ENCODE data around the gene STXBP5.
"Not testable (repeated sequence)": the region's sequence is repeated elsewhere in the genome, so short reads cannot be mapped to it uniquely, and the experiment has no call there.

Gene STXBP5

DNA sequence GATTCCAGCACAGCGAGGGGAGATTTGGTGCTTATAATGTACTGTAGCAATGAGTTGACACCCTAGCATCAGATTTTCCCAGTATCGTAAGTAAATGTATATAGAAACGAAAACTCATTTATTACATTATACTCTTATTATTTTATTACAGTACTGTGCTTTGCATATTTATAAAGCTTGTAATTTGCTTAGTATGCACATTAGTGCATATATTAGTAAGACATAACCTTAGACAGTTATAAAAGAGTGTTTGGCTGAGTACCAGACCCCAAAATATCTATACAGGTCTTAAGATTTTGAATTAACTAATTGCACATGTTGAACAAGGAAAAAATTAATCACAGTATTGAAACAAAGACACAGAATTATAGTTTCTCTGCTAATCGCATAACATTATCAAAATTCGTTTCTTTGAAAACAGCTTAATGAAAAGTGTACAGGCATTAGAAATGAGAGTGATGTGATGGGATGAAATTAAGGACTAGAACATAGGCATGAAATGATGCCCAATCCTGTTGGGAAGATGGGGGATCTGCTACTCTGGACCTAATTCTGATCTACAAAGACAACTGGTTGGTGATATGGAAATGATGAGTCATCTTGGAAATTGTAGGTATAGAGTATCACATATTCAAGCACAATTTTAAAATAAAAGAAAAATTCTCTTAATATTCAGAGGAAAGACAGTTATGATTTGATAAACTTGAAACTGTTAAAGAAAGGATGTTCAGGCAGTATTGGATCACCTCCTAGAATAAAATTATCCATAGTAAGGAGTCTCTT, 42.8 kb downstream of the STXBP5 start:
- no peak for DNase-seq (ENCODE audit: low read depth, low spot score)

DNA sequence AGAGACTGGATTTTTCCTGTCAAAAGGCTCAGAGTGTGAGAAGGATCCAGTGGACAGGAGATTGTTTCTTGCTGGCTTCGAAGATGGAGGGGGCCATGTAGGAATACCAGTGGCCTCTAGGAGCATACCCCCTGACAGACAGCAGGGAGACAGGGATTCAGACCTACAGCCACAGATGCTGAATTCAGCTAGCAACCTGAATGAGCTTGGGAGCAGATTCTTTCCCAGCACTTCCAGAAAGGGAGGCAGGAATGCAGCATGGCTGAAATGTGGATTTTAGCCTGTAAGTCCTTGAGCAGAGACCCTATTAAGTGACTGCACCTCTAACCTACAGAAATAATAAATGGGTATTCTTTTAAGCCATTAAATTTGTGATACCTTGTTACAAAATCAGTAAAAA, 44.6 kb downstream of the STXBP5 start:
- no peak for DNase-seq (ENCODE audit: low read depth, low spot score)

DNA sequence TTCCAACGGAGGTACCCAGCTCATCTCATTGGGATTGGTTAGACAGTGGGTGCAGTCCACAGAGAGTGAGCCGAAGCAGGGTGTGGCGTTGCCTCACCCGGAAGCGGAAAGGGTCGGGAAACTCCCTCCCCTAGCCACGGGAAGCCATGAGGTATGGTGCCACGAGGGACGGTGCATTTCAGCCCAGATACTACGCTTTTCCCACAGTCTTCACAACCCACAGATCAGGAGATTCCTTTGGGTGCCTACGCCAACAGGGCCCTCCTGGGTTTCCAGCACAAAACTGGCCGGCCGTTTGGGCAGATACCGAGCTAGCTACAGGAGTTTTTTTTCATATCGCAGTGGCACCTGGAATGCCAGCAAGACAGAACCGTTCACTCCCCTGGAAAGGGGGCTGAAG, 46.9 kb downstream of the STXBP5 start:
- no peak for DNase-seq (ENCODE audit: low read depth, low spot score)

DNA sequence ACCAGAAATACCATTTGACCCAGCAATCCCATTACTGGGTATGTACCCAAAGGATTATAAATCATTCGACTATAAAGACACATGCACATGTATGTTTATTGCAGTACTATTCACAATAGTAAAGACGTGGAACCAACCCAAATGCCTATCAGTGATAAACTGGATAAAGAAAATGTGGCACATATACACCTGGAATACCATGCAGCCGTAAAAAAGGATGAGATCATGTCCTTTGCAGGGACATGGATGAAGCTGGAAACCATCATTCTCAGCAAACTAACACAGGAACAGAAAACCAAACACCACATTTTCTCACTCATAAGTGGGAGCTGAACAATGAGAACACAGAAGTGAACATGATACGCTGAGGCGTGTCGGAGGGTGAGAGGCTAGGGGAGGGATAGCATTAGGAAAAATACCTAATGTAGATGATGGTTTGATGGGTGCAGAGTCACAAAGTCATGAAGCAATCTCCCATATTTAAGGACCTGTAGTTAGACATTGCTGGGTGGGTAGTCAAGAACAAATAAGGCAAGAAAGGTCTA, 50.8 kb downstream of the STXBP5 start:
- not testable (repeated sequence) for DNase-seq (ENCODE audit: low read depth, low spot score)

DNA sequence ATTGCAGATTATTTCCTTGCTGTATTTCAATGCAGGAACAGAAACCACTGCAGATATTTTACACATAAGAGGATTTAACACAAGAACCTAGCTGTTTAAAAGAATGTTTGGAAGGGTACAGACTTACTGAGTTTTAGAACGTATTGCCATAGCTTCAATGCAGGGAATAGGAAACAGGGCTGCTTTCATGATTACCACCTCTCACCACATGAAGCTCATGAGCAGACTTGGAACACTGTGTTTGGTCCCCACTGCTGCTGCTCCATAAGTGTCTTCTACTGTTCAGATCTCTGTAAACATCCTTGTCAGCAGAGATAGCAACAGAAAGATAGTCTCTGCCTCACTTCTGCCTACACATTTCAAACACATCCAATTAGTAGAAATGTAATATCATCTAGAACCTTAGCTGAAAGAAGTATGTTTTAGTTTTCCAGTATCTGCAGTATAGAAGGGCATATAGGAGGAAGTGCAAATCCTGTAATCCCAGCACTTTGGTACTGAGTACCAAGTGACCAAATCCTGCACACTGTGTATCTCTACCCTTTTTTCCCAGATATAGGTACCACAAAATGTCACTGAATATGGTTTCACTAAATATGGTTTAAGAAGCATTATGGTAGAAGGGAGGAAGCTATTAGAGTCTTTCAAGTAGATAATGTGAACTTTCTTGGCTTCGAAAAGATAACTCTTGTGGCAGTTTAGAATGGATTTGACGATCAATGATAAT, 51.9 kb downstream of the STXBP5 start:
- DNase-seq (ENCODE audit: low read depth, low spot score) = no peak

DNA sequence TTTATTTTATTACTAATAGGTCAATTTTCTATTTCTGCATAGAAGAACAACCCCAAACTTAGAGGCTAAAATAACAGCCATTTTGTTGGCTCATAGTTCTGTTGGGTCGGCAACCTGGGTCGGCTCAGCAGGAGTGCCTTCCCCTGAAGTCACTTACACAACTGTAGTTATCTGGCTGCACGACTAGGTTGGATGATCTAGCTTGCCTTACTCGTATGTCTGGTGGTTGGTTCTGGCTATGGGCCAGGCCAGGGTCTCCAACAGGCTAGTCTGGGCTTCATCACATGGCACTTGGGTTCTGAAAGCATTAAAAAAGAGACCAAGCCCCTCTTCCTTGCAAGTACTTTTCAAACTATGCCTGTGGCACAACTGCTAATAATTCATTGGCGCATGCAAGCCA, 53.5 kb downstream of the STXBP5 start:
- DNase-seq (ENCODE audit: low read depth, low spot score) = no peak

DNA sequence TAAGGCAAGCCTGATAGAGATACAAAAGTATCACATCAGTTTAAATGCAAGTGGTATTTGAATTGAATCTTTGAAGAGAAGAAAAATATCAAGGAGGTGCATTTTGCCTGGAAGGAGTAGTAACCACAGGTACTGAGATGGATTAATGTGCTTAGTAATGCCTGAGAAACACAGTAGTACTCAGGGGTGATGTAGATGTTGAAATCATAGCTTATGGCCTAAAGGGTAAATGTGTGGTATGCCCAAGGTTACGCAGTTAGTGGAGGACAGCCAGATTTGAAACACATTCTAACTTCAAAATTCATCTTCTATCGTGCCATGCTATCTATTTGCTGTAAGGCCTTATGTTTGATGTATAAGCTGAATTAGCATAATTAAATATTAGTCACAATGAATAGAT, 55.9 kb downstream of the STXBP5 start:
- no peak for DNase-seq (ENCODE audit: low read depth, low spot score)

DNA sequence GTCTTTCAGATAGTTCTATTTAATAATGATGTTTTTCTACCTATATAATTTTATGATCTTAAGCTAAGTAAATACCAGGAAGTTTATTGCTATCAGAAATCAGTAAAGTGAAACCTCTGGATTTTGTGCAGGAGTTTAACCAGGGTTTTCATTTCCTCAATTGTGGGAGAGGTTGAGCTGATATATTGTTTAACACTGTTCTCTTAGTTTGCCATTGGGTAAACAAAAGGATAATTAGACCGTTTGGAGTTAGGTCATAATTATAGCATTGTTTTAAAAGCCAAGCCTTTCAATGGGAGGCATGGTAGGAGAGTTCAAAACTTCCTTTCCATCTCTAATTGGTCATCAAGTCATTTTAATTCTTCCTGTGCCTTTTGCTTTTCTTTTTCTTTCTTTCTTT, 58.7 kb downstream of the STXBP5 start:
- DNase-seq (ENCODE audit: low read depth, low spot score) = no peak

- DNase-seq (ENCODE audit: low read depth, low spot score) = no peak
Observed at GRCh38 chr6:147266821-147267220, 62.6 kb downstream of the STXBP5 start.

- no peak for DNase-seq (ENCODE audit: low read depth, low spot score)
Observed at GRCh38 chr6:147267658-147268057, 63.4 kb downstream of the STXBP5 start.

- no peak for DNase-seq (ENCODE audit: low read depth, low spot score)
Observed at GRCh38 chr6:147268254-147268653, 64.0 kb downstream of the STXBP5 start.

- no peak for DNase-seq (ENCODE audit: low read depth, low spot score)
Observed at GRCh38 chr6:147274012-147274411, 69.8 kb downstream of the STXBP5 start.

DNA sequence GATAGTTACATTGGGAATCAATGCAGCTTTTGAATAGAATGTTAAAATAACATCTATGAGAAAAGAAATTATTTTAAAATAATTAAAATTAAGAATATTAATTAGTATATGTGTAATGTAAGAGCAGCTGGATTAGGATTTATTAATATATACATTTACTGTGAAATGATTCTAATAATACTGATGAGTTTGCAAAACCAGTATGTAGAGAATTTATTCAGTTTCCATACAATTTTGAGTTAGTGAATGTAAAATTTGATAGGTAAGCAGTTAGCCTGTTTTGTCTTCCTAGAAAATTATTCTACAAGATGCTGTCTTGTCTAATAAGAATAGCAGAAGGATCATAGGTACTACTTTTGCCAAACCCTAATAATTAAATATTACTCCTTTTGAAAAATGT, 70.6 kb downstream of the STXBP5 start:
- DNase-seq (ENCODE audit: low read depth, low spot score) = no peak

GRCh38 chr6:147278891-147279290, 74.7 kb downstream of the STXBP5 start:
- DNase-seq (ENCODE audit: low read depth, low spot score) = no peak

DNA sequence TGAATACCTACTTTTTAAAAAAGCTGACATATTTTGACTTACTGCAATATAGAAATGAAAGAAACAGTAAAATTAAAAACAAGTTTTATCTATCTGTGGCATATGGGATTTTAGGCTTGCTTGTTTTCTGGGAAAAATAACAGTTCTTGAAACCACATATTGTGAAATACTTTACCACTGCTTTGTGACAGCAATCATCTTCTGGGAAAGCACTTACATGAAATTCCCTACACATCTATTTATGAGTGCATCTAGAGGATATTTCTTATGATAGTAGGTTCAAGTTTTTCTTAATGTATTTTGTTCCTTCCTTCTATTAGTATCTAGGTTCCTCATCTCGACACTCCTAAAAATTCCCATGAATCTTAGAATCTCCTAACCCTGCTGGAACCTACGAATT, 75.2 kb downstream of the STXBP5 start:
- DNase-seq (ENCODE audit: low read depth, low spot score) = no peak

- no peak for DNase-seq (ENCODE audit: low read depth, low spot score)
Observed at GRCh38 chr6:147281895-147282565, 77.8 kb downstream of the STXBP5 start.

DNA sequence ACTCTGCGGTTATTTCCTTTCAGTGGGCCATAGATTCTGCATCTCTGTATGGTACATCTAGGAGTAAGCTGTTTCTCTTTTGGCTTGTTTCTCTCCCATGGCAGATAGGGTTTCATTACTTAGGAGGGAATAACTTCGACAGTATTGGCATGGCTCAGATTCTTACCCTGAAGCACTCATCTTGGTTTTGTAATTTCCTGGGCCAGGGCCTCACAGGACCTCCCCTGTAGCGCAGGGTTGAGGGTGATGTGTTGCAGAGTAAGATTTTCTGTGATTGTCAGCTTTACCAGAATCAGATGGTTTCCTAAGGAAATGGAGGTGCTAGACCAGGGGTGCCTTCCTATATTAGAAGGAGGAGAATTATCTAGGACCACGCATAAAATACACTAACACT, 78.3 kb downstream of the STXBP5 start:
- no peak for DNase-seq (ENCODE audit: low read depth, low spot score)

DNA sequence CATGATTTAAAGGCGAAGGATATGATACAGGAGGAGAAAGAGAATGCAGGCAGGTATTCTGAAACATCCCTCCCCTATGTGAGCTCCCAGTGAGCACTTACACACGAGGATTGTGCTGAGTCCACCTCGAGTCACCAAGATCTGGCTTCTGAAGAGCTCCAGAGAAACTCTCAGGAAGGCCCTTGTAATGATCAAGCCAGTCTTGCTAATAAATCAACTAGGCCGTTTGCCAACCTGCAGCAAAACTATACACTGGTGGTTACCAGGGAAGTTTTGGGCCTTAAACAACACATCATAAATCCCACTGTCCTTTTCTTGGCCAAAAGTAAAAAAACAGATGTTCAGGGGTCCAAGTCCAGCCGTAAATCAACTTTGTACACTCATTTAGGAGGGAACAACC, 79.2 kb downstream of the STXBP5 start:
- DNase-seq (ENCODE audit: low read depth, low spot score) = no peak

- no peak for DNase-seq (ENCODE audit: low read depth, low spot score)
Observed at GRCh38 chr6:147285087-147285855, 81.1 kb downstream of the STXBP5 start.

DNA sequence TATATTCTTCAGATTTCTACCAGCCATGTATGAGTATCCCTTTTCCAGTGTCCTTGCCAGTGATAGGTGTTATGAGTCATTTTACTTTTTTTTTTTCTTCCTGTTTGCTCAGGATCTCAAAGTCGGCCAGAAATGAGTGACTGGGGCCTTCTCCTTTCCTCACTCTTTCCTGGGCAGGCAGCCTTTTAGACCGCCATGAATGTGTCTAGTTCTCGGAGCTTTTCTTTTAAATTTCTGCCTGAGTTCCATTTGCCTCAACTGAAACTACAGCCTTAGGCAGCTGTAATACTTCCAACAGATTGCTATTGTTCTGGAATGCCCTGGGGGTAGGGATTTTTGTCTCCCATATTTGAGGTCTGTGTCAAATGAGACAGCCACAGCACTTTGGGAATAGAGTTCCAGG, 83.7 kb downstream of the STXBP5 start:
- DNase-seq (ENCODE audit: low read depth, low spot score) = no peak

- no peak for DNase-seq (ENCODE audit: low read depth, low spot score)
Observed at GRCh38 chr6:147297124-147297523, 92.9 kb downstream of the STXBP5 start.
